ENCODE data around the gene BRI3BP.

The BRI3BP gene

GRCh38 chr12:125070112-125070511 is 76.7 kb downstream of the BRI3BP start:
- H3K4me1 ChIP-seq (ENCODE audit: control insufficient read depth in 1 of 2, insufficient read depth in 2 of 2, low read length in 2 of 2): peaks cover 4 to 11% of the 10 kb centered on the region in 2 experiments
- peaks cover 5% of the 10 kb centered on the region for H3K79me1 ChIP-seq (ENCODE audit: low read length)

GRCh38 chr12:125070661-125071390 is 77.4 kb downstream of the BRI3BP start:
- Histone ChIP-seq H3K14ac (ENCODE audit: low read length) (no peak overlapping the region), H3K4me1 (ENCODE audit: control insufficient read depth in 1 of 2, insufficient read depth in 2 of 2, low read length in 2 of 2) (peaks cover 2 to 7% of the 10 kb centered on the region in 2 experiments), H2BK12ac (ENCODE audit: low read length) (no peak overlapping the region), H3K27me3 (ENCODE audit: insufficient read depth, low read length) (no peaks in the 10 kb centered on the region), H3K36me3 (ENCODE audit: control insufficient read depth in 1 of 2, insufficient read depth in 2 of 2, low read length in 2 of 2) (no peaks in the 10 kb centered on the region), H4K91ac (ENCODE audit: low read depth, low read length) (no peak overlapping the region), H4K12ac (ENCODE audit: low read depth, low read length) (no peak overlapping the region), H3K23ac (ENCODE audit: low read length) (no peak overlapping the region), H3K4me3 (ENCODE audit: low read depth, low read length) (no peak overlapping the region), H3K9ac (ENCODE audit: low read length) (no peak overlapping the region), H3K9me3 (ENCODE audit: insufficient read depth, low read depth, low read length) (no peaks in the 10 kb centered on the region), H3K4me2 (ENCODE audit: low read length) (no peak overlapping the region), H2BK5ac (ENCODE audit: low read depth, low read length, poor library complexity) (no peak overlapping the region), H3K79me1 (ENCODE audit: low read length) (peaks cover under 1% of the 10 kb centered on the region), H2AK5ac (ENCODE audit: low read length) (no peak overlapping the region), H4K8ac (ENCODE audit: low read depth, low read length) (no peak overlapping the region), H2BK120ac (ENCODE audit: insufficient read depth, low read length, poor library complexity) (no peak overlapping the region), H3K4ac (ENCODE audit: low read depth, low read length) (no peak overlapping the region), H3K79me2 (ENCODE audit: control insufficient read depth, insufficient read depth, low read length, poor library complexity) (peaks cover under 1% of the 10 kb centered on the region), H3K27ac (ENCODE audit: low read depth, low read length) (no peak overlapping the region), H2AFZ (ENCODE audit: insufficient read depth, low read length, poor library complexity) (no peak overlapping the region), H3K18ac (ENCODE audit: low read length) (no peak overlapping the region)
- peak; percentile 82 to 94 for DNase-seq
- no CpG with 5 or more reads among the region's 11 CpGs for WGBS (ENCODE audit: extremely low coverage, insufficient coverage, insufficient read length)

More at GRCh38 chr12:125070112-125070511, 76.7 kb downstream of the BRI3BP start:
- Histone ChIP-seq H3K27ac (ENCODE audit: low read depth, low read length) (no peak overlapping the region), H2AK5ac (ENCODE audit: low read length) (no peak overlapping the region), H3K9me3 (ENCODE audit: insufficient read depth, low read depth, low read length) (no peaks in the 10 kb centered on the region), H3K9ac (ENCODE audit: low read length) (no peak overlapping the region), H3K14ac (ENCODE audit: low read length) (no peak overlapping the region), H4K12ac (ENCODE audit: low read depth, low read length) (no peak overlapping the region), H4K8ac (ENCODE audit: low read depth, low read length) (no peak overlapping the region), H2AFZ (ENCODE audit: insufficient read depth, low read length, poor library complexity) (no peak overlapping the region), H3K4me3 (ENCODE audit: low read depth, low read length) (no peak overlapping the region), H3K4ac (ENCODE audit: low read depth, low read length) (no peak overlapping the region), H2BK5ac (ENCODE audit: low read depth, low read length, poor library complexity) (no peak overlapping the region), H4K91ac (ENCODE audit: low read depth, low read length) (no peak overlapping the region), H3K23ac (ENCODE audit: low read length) (no peak overlapping the region), H3K36me3 (ENCODE audit: control insufficient read depth in 1 of 2, insufficient read depth in 2 of 2, low read length in 2 of 2) (no peaks in the 10 kb centered on the region), H3K27me3 (ENCODE audit: insufficient read depth, low read length) (no peaks in the 10 kb centered on the region), H3K18ac (ENCODE audit: low read length) (no peak overlapping the region), H2BK12ac (ENCODE audit: low read length) (no peak overlapping the region), H3K4me2 (ENCODE audit: low read length) (no peak overlapping the region), H3K79me2 (ENCODE audit: control insufficient read depth, insufficient read depth, low read length, poor library complexity) (peaks cover 4% of the 10 kb centered on the region), H2BK120ac (ENCODE audit: insufficient read depth, low read length, poor library complexity) (no peak overlapping the region)
- WGBS (ENCODE audit: extremely low coverage, insufficient coverage, insufficient read length): no CpG with 5 or more reads among the region's 6 CpGs
- no peak for DNase-seq

- no peak overlapping the region for H2BK120ac ChIP-seq (ENCODE audit: insufficient read depth, low read length, poor library complexity)
- no peak overlapping the region for H2AK5ac ChIP-seq (ENCODE audit: low read length)
- H3K79me1 ChIP-seq (ENCODE audit: low read length): no peaks in the 10 kb centered on the region
- H2AFZ ChIP-seq (ENCODE audit: insufficient read depth, low read length, poor library complexity): no peak overlapping the region
- no peak overlapping the region for H4K91ac ChIP-seq (ENCODE audit: low read depth, low read length)
- no peak overlapping the region for H4K12ac ChIP-seq (ENCODE audit: low read depth, low read length)
- H3K36me3 ChIP-seq (ENCODE audit: control insufficient read depth in 1 of 2, insufficient read depth in 2 of 2, low read length in 2 of 2): peaks cover 2 to 5% of the 10 kb centered on the region in 2 experiments
- H3K18ac ChIP-seq (ENCODE audit: low read length): no peak overlapping the region
- H3K23ac ChIP-seq (ENCODE audit: low read length): no peak overlapping the region
- H3K9me3 ChIP-seq (ENCODE audit: insufficient read depth, low read depth, low read length): no peaks in the 10 kb centered on the region
- no peak overlapping the region for H4K8ac ChIP-seq (ENCODE audit: low read depth, low read length)
- H3K4me3 ChIP-seq (ENCODE audit: low read depth, low read length): no peak overlapping the region
- no peaks in the 10 kb centered on the region for H3K27me3 ChIP-seq (ENCODE audit: insufficient read depth, low read length)
- no peak overlapping the region for H3K4me2 ChIP-seq (ENCODE audit: low read length)
- no CpG with 5 or more reads among the region's 12 CpGs for WGBS (ENCODE audit: extremely low coverage, insufficient coverage, insufficient read length)
- no peak overlapping the region for H3K9ac ChIP-seq (ENCODE audit: low read length)
- no peak overlapping the region for H3K4ac ChIP-seq (ENCODE audit: low read depth, low read length)
- peaks cover 0 to 5% of the 10 kb centered on the region in 2 experiments for H3K4me1 ChIP-seq (ENCODE audit: control insufficient read depth in 1 of 2, insufficient read depth in 2 of 2, low read length in 2 of 2)
- H3K27ac ChIP-seq (ENCODE audit: low read depth, low read length): no peak overlapping the region
- H3K79me2 ChIP-seq (ENCODE audit: control insufficient read depth, insufficient read depth, low read length, poor library complexity): no peaks in the 10 kb centered on the region
- DNase-seq: no peak
- H2BK12ac ChIP-seq (ENCODE audit: low read length): no peak overlapping the region
- H2BK5ac ChIP-seq (ENCODE audit: low read depth, low read length, poor library complexity): no peak overlapping the region
- H3K14ac ChIP-seq (ENCODE audit: low read length): no peak overlapping the region
Observed at GRCh38 chr12:125071456-125071855, 78.0 kb downstream of the BRI3BP start.

GRCh38 chr12:125072496-125072895 is 79.1 kb downstream of the BRI3BP start:
- Histone ChIP-seq H3K9ac (ENCODE audit: low read length) (no peak overlapping the region), H3K9me3 (ENCODE audit: insufficient read depth, low read depth, low read length) (no peaks in the 10 kb centered on the region), H3K18ac (ENCODE audit: low read length) (no peak overlapping the region), H2BK12ac (ENCODE audit: low read length) (no peak overlapping the region), H3K14ac (ENCODE audit: low read length) (no peak overlapping the region), H2BK5ac (ENCODE audit: low read depth, low read length, poor library complexity) (no peak overlapping the region), H3K79me2 (ENCODE audit: control insufficient read depth, insufficient read depth, low read length, poor library complexity) (no peaks in the 10 kb centered on the region), H4K8ac (ENCODE audit: low read depth, low read length) (no peak overlapping the region), H4K12ac (ENCODE audit: low read depth, low read length) (no peak overlapping the region), H3K4me1 (ENCODE audit: control insufficient read depth in 1 of 2, insufficient read depth in 2 of 2, low read length in 2 of 2) (no peaks in the 10 kb centered on the region), H3K27ac (ENCODE audit: low read depth, low read length) (no peak overlapping the region), H3K79me1 (ENCODE audit: low read length) (no peaks in the 10 kb centered on the region), H3K4me2 (ENCODE audit: low read length) (no peak overlapping the region), H2AK5ac (ENCODE audit: low read length) (no peak overlapping the region), H3K36me3 (ENCODE audit: control insufficient read depth in 1 of 2, insufficient read depth in 2 of 2, low read length in 2 of 2) (peaks cover 4 to 9% of the 10 kb centered on the region in 2 experiments), H3K27me3 (ENCODE audit: insufficient read depth, low read length) (no peaks in the 10 kb centered on the region), H3K23ac (ENCODE audit: low read length) (no peak overlapping the region), H2AFZ (ENCODE audit: insufficient read depth, low read length, poor library complexity) (no peak overlapping the region), H2BK120ac (ENCODE audit: insufficient read depth, low read length, poor library complexity) (no peak overlapping the region), H3K4me3 (ENCODE audit: low read depth, low read length) (no peak overlapping the region), H3K4ac (ENCODE audit: low read depth, low read length) (no peak overlapping the region), H4K91ac (ENCODE audit: low read depth, low read length) (no peak overlapping the region)
- no CpG with 5 or more reads among the region's 2 CpGs for WGBS (ENCODE audit: extremely low coverage, insufficient coverage, insufficient read length)
- DNase-seq: no peak

Measured in trophoblast cell (in vitro differentiated cells and primary cell).